ENCODE results near the gene KAT2B.
"Not testable (repeated sequence)": the region's sequence is repeated elsewhere in the genome, so short reads cannot be mapped to it uniquely, and the experiment has no call there.

KAT2B gene

DNA sequence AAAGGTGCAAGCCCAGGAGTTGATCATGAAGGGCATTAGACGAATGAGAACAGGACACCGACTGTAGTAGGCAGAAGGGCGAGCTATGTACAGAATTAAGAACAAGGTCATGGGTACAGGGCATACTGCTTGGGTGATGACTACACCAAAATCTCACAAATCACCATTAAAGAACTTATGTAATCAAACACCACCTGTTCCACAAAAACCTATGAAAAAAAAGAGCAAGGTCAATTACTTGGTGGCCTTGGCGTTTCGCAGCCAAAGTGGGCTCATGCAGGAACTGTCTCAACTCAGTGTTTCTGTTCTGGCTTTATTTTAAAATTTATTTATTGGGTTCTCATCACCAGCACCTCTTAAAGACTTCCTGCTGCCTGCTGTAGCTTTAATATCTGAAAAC is 2.1 kb downstream of the KAT2B start:
- no peak for DNase-seq

DNA sequence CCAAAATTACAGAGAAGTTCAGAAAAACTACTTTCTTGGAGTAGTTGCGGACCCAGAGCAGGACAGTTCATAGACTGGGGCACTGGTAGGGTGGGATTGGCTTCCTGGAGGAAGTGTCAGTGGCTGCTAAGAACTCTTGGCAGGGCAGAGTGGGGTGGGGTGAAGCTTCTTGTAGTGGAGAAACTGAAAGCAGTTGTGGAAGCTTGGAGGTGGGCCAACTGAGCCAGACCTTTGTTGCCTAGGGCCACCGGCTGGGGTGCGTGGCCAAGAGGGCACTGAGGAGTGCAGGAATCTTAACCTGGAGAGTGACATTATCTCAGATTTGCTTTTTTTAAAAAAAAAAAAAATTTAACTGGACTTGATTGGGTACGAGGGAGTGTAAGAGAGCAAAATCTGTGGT is 3.1 kb downstream of the KAT2B start:
- no peak for DNase-seq

DNA sequence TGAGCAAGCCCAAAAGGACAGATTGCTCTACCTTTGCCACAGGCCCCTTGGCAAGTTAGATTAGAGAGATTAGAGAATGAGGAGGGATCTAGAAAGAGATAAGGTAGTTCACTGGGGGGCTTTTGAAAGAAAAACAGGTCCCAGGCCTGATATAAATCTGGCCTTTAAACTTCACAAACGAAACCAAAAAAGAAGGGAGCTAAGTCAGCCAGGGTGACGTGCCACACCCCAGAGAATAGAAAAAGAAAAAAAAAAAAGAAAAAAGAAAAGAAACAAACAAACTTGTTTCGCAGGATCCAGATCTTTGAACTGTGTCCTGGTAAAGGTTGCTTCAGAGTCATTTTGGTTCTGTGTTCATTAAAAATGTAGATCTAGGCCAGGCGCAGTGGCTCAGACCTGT is 3.6 kb downstream of the KAT2B start:
- no peak for DNase-seq

DNA sequence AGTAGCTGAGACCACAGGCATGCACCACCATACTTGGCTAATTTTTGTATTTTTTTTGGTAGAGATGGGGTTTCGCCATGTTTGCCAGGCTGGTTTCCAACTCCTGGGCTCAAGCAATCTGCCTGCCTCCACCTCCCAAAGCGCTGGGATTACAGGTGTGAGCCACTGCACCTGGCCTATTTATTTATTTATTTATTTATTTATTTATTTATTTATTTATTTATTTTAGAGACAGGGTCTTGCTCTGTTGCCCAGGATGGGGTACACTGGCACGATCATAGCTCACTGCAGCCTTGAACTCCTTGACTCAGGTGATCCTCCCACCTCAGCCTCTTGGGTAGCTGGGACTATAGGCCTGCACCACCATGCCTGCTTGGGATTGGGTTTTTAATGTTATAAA is 4.9 kb downstream of the KAT2B start:
- not testable (repeated sequence) for DNase-seq

DNA sequence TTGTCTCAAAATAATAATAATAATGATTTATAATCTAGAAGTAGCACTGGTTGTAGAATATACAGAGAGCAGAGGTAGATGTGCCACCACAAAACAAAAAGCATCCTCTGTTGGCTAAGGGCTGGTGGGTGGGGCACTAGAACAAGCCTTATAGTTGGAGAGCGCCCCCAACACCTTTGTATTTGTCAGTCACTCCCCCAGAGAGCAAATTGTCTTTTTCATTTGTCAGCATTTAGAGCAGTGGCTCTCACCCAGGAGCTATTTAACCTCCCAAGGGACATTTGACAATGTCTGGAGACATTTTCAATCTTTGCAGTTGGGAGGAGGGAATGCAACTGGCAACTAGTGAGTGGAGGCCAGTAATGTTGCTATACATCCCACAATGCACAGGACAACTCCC is 6.3 kb downstream of the KAT2B start:
- DNase-seq, result no peak

DNA sequence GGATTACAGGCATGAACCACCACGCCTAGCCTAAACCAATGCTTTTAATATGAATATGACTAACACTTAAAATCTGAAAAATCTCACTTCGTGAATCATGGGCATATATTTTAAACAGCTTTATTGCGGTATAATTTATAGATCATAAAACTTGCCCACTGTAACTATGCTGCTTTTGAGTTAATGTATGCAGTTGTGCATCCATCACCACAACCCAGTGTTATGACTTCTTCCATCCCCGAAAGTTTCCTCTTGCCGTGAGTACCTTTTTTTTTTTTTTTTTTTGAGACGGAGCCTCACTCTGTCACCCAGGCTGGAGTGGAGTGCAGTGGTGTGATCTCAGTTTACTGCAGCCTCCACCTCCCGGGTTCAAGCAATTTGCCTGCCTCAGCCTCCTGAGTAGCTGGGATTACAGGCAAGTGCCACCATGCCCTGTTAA is 7.1 kb downstream of the KAT2B start:
- DNase-seq, result no peak

DNA sequence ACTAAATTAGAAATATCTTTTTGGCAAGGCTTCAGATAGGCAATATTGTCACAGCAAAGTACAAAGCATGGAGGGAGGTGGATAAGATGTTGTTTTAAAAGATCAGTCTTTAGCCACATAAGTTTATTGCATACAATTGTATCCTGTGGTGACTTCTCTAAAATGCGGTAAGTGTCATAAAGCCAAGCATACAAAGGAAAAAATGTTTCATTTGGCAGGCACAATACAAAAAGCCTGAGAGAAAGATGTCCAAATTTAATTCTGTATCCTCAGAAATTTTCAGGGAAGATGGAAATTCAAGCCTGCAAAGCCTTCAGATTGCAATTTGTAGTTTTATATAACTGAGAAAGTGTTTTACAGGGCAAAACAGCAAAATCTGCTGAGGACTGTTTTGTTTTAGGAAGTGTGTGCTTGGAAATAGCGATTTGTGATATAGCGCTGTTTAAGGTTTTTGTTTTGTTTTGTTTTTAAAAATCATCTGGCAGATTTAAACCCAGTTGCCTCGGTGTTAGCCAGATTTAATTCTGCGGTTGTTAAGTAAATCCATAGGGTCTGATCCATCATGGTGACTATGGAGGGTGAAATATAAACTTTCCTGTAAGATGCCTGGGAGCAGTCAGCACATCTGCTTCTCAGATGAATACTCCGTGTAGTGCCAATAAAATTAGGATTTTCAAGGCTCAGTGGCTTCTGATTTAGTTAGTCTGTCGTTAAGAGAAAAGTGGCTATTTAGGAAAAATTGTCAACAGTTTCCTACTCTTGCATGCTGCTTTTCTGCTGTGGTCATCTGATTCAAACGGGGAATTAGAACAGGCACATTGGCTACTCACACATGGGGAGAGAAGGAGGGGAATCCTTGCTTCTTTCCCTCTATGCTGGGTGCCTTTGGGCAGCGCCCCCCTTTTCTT is 8.0 kb downstream of the KAT2B start:
- DNase-seq, result no peak

DNA sequence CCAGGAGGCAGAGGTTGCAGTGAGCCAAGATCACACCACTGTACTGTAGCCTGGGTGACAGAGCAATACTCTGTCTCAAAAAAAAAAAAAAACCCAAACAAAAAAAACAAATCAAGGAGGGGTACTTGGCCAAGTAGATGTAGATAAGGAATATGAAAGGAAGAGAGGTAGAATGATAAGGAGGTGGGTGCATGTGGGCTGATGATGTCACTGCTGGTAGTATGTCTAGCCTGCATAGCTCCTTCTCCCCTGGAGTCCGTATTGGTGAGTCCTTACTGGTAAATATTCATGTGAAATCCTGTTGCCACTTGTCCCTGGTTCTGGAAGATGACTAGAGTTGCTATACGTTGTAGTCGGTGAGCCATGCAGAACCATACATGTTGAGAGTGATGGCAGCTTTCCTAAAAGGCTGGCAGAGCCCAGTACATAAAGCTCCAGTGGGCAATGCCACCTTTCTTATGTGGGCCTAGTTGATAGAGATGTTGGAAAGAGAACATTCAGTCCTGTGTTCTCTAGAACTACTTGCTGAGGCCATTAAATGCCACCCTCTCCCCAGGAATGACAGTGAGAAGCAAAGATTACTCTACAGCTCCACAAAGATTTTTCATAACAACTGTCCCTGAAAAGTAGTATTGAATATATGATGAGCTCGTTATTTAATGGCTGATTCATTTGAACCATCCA is 11.0 kb downstream of the KAT2B start:
- DNase-seq, result no peak

DNA sequence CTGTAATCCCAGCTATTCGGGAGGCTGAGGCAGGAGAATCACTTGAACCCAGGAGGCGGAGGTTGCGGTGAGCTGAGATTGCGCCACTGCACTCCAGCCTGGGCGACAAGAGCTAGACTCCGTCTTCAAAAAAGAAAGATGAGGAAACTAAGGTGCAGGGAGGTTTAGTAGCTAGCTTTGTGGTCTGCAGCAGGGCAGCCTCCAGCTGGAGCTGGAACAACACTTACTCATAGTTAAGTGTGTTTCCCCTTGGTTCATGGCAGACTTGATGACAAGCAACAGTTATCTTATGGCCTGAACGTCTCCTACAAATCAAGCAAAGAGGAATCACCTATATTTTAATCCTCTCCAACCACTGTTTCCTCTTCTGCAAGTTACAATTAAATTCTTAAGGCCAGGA is 12.6 kb downstream of the KAT2B start:
- DNase-seq, result no peak

DNA sequence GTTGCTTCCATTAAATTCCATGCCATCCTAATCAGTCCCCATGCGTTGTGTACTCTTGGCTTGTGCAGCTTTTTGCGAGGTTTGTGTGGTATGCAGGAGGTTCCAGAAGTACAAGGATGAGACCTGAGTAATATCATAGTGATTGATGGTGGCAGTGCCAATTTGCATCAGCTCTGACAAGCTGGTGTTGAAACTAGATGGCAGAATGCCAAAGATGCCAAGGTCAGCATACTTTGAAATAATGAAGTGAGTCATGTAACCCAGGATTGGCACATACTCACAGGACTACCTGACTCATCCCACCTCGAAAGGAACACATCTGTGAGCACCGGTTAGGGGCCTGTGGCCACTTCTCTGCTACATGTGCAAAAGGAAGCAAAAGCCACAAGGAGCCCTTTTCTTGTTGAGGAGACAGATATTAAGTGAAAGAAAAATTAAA is 14.3 kb downstream of the KAT2B start:
- DNase-seq, result peak; percentile 40

DNA sequence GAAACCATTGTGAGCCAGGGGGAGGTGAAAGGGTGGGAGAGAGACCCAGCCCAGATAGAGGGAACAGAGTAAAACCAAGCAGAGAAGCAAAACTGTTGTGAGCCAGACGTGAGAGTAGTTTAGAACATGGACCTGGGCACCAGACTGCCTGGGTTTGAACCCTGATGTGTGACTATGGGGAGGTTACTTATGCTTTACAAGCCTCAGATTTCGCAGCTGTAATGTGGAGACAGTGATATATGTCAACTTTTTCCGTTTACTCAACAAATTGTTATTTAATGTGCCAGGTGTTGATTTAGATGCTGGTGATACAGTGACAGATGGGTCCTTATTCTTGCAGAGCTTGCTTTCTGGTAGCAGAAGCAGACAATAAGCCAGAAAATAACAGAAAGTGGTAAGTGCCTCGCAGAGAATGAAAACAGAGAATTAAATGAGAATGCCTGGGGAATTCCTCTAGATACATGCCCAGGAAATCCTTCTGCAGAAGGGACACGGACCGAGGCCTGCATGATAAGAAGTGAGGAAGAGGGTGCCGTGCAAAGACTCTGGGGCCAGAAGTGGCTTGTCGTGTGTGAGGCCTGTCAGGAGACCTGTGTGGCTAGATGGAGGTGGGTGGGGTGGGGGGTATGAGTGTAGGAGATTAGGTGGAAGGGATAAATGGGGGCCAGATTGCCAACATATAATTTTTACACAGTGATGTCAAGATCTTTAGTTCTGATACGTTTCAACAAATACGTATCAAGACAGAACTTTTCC is 15.0 kb downstream of the KAT2B start:
- DNase-seq, result no peak

DNA sequence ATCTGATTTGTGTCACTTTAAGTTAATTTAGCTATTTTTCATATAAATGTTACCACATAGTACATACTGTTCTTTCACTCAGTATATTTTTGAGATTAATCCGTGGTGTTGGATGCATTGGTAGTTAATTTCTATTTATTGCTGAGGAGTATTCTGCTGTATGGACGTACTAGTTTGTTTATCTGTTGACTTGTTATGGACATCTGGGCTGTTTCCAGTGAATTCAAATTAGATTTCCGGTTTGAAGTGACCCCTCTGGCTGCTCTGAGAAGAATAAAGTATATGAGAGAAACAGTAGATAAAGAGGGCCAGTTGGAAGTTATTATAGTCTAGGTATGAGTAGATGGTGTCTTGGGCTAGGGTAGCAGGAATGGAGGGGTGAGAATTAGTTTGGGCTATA is 15.6 kb downstream of the KAT2B start:
- DNase-seq, result no peak

DNA sequence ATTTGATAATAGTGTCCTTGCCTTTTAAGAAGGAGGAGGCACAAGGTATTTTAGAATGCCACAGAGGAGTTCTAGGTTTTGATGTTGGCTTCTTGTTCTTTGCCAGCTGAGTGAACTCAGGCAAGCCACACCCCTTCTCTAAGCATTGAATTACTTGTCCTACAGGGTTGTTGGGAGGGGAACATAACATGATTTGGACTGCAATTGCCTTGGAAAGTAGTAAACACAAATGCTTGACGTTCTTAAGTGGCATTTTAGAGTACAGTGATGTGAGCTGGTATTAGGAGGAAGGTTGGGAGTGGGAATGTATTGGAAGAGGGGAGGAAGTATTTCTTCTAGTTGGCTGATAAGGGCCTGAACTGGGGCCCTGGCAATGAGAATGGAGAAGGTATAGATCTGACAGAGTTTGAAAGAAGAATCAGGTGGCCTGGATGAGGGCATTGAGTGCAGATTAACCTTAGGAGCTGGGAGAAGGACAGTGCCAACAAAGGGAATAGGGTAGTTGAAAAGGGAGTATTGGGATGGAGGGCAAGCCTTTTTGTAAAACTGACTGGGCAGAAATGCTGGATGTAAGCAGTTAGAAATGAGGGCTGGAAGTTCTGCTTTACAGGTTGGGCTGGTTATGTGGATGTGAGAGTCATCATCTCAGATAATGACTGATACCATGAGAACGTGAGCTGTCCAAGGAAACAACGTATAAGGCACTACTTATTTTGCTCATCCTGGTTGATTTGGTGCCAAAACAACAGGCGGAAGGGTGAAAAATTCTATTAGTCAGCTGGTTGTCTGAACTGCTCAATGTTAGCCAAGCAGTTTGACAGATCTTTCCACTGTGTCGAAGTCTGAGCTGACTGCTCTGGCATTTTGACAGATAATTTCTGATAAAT is 16.7 kb downstream of the KAT2B start:
- DNase-seq, result no peak

DNA sequence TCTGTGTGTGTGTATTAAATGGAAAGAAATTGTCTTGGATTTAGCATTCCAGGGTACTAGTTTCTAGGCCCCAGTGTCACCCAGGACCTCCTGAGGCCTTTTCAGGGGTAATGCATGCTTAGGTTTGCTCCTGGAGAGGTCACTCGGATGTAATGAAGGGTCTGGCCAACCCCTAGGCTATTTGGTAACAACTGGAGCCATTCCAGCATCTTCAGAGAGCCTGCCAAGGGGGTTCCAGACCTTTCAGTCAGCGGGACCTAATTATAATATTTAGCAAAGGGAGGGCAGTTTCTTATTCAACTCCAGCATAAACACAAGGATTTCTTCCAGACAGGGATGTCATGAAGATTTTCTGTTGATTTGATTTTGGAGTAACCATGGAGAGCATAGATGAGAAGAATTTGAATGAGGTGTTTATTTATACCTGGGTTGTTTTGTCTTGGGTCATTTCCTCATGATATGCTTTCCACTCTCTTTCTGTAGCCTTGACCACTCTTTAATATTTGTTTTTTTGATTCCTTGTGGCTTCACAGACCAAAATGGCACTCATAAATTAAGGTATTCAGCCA is 17.4 kb downstream of the KAT2B start:
- no peak for DNase-seq

DNA sequence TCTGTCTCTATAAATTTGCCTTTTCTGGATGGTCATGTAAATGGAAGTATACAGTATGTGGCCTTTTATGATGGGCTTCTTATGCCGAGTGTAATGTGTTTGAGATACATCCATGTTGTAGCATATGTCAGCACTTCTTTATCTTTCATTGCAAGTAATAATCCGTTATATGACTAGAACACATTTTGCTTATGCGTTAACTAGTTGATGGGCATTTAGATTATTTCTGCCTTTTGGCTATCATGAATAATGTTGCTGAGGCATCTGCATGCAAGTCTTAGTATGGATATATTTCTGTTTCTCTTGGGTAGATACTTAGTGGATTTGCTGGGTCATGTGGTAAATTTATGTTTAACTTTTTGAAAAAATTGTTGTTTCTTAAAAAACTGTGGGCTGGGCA is 19.7 kb downstream of the KAT2B start:
- no peak for DNase-seq

DNA sequence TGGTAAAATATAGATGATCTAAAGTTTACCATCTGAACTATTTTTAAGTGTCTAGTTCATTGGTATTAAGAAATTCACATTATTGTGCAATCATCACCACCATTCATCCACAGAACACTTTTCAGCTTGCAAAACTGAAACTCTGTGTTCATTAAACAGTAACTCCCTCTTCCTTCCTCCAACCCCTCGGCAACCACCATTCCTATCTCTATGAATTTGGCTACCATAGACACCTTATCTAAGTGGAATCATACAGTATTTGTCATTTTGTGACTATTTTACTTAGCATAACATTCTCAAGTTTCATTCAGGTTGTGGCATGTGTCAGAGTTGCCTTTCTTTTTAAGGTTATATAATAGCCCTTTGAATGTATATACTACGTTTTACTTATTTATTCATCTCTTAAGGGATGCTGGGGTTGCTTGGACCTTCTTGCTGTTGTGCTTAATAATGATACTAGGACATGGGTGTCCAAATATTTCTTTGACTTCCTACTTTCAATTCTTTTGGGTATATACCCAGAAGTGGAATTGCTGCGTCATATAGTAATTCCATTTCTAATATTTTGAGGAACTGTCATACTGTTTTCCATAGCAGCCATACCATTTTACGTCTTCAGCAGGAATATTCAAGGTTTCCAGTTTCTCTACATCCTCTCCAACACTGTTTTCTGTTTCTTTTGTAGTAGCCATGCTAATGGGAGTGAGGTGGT is 20.9 kb downstream of the KAT2B start:
- DNase-seq, result peak; percentile 56

DNA sequence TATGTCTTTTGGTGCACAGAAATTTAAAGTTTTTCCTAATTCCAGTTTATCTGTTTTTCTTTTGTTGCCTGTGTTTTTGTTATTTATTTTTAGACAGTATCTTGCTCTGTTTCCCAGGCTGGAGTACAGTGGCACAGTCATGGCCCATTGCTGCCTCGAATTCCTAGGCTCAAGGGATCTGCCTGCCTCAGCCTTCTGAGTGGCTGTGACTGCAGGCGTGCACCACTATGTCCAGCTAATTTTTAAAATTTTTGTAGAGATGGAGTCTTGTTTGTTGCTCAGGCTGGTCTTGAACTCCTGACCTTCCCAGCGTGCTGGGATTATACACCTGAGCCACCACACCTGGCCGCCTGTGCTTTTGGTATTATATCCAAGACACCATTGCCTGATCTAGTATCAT is 22.8 kb downstream of the KAT2B start:
- no peak for DNase-seq

DNA sequence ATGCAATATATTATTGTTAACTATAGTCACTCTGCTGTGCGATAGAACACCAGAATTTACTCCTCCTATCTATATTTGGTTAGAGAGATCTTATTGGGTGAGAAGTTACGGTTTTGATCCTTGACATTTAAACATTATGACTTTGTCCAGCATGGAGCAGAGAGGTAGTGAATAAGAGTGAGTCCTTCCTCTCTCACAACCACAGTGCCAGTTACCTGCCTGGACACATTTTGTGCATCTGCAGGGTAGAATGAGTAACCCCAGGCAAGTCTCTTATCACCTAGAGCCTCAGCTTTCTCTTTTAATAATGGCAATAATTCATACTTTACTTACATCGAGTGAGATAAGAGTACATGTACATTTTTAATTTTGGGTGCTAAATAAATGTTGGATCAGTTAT is 24.1 kb downstream of the KAT2B start:
- no peak for DNase-seq

DNA sequence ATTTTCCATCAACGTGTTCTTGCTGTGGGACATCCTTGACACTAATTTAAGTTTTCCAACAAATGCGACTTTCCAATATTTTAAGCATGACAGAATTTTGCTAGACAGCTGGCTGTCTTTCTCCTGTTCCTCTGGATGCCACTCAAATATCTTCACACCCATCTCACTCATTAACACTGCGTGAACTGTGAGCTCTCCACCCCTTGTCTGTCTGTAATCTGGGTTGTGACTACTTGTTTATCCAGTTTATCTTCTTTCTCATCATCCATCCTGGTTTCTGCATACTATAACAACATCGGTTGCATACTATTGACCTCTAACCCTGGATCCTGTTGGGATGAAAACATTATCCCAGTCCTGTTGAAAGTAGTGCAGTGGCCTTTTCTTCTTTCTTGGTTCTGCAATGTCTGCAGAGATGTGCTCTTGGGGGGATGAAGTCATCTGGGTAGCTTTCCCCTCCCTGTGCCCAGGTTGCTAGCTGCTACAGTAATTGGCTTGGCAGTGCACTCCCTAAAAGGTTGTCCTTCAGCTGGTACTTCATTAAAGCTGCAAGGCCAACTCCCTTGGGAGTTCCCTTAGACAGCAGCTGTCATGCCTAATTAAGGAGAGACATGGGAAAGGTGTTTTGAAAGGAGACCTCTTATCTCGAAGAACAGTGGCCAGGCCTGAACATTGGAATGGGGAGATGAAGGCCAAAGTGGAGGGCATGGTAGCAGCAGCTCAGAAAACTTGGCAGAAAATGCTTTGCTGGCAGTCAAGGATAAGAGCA is 24.7 kb downstream of the KAT2B start:
- no peak for DNase-seq

DNA sequence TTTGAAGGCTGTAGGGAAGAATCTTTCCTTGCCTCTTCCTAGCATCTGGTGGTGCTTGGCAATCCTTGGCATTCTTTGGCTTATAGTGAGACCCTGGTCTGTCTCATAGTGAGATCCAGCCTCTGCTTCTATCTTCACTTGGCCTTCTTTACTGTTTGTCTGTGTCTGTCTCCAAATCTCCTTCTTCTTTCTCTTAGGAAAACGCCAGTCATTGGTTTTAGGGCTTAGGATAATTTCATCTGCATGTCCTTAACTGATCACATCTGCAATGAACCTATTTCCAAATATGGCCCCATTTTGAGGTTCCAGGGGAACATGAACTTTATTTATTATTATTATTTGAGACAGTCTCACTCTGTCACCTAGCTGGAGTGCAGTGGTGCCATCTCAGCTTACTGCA is 25.8 kb downstream of the KAT2B start:
- no peak for DNase-seq
